PC-3 (cell line): ENCODE data around the gene WDR62. TPM values are rescaled to one million over a fixed set of nuclear protein-coding genes. Genes with fewer than 3 reads are reported as not detected.

ENCODE experiments used
- ATAC-seq: fragments of 200-7000 bp; cut with Tn5 transposase; 2 replicates; pipeline ENCODE4 v1.9.1; 2020; ENCODE audit warnings: mild to moderate bottlenecking, moderate library complexity
- BruUV-seq: library from RNA; stranded (reverse); fragments of 400-500 nt; replicated peaks from 2 replicates; lab custom pipeline; 2021; lab: Mats Ljungman, UMichigan
- CTCF ChIA-PET: fragments of 300-600 bp; sonication (Branson Sonifier 250); formaldehyde crosslinking; loops from one replicate; lab custom pipeline; 2022; ENCODE audit warnings: antibody characterized with exemption; lab: Charles Lee
- POLR2A ChIA-PET: fragments of 300-600 bp; sonication (Branson Sonifier 250); formaldehyde crosslinking; loops from one replicate; lab custom pipeline; 2022; ENCODE audit warnings: antibody characterized with exemption; ENCODE audit not compliant: unreplicated experiment; lab: Charles Lee
- DNase-seq: peaks from one replicate; pipeline ENCODE4 v3.0.0-alpha.2; 2015
- H2AFZ ChIP-seq: fragments of 300-600 bp; sonication (generic); 2 replicates; pipeline ENCODE4 v1.6.0; 2016; ENCODE audit warnings: antibody characterized with exemption, low read length
- H3F3A ChIP-seq: fragments of 300-600 bp; sonication (generic); one replicate; pipeline ENCODE4 v1.6.0; 2017; ENCODE audit warnings: antibody characterized with exemption, low read length, control low read depth, mild to moderate bottlenecking; ENCODE audit not compliant: unreplicated experiment
- H3K27ac ChIP-seq: fragments of 300-600 bp; sonication (generic); 2 replicates; pipeline ENCODE4 v1.5.1; 2016; ENCODE audit warnings: mild to moderate bottlenecking, low read length
- H3K27me3 ChIP-seq: fragments of 300-600 bp; sonication (generic); 2 replicates; pipeline ENCODE4 v1.6.1; 2016; ENCODE audit warnings: low read length, mixed read lengths
- H3K36me3 ChIP-seq: fragments of 300-600 bp; sonication (generic); 2 replicates; pipeline ENCODE4 v1.6.1; 2016; ENCODE audit warnings: low read depth, mixed run types, low read length, mixed read lengths
- H3K4me1 ChIP-seq: fragments of 300-600 bp; sonication (generic); 2 replicates; pipeline ENCODE4 v1.5.1; 2016; ENCODE audit warnings: low read length; ENCODE audit not compliant: insufficient read depth
- H3K4me2 ChIP-seq: fragments of 300-600 bp; sonication (generic); 2 replicates; pipeline ENCODE4 v1.6.0; 2016; ENCODE audit warnings: low read length
- H3K4me3 ChIP-seq: fragments of 300-600 bp; sonication (generic); 2 replicates; pipeline ENCODE4 v1.5.1; 2016; ENCODE audit warnings: mild to moderate bottlenecking, low read length, mixed read lengths
- H3K79me2 ChIP-seq: fragments of 300-600 bp; sonication (generic); 2 replicates; pipeline ENCODE4 v1.6.1; 2017; ENCODE audit warnings: low read length, mixed read lengths
- H3K9ac ChIP-seq: fragments of 300-600 bp; sonication (generic); 2 replicates; pipeline ENCODE4 v1.6.0; 2016; ENCODE audit warnings: mild to moderate bottlenecking, low read length
- H3K9me2 ChIP-seq: fragments of 300-600 bp; sonication (generic); replicated peaks from 2 replicates; pipeline ENCODE4 v1.6.1; 2016; ENCODE audit warnings: mixed run types, low read length, mixed read lengths
- H3K9me3 ChIP-seq: fragments of 300-600 bp; sonication (generic); 2 replicates; pipeline ENCODE4 v1.6.1; 2016; ENCODE audit warnings: low read length, mixed read lengths
- H4K20me1 ChIP-seq: fragments of 300-600 bp; sonication (generic); 2 replicates; pipeline ENCODE4 v1.6.1; 2016; ENCODE audit warnings: low read length, mixed read lengths
- CTCF ChIP-seq: fragments of 300-600 bp; sonication (generic); conservative IDR thresholded peaks from 2 replicates; pipeline ENCODE4 v1.5.1; 2017; ENCODE audit warnings: antibody characterized with exemption, low read depth, mild to moderate bottlenecking, low read length
- EZH2 ChIP-seq: fragments of 300-600 bp; sonication (generic); IDR thresholded peaks from one replicate; pipeline ENCODE4 v1.6.1; 2017; ENCODE audit warnings: antibody characterized with exemption, mild to moderate bottlenecking, low read length; ENCODE audit not compliant: unreplicated experiment
- EZH2phosphoT487 ChIP-seq: fragments of 300-600 bp; sonication (generic); IDR thresholded peaks from 2 replicates; pipeline ENCODE4 v1.6.1; 2018; ENCODE audit warnings: mild to moderate bottlenecking, antibody characterized with exemption, low read length, borderline replicate concordance
- intact Hi-C: fragments of 100-400 bp; cut with micrococcal nuclease; formaldehyde crosslinking; loops from 2 replicates; pipeline ENCODE4 v1.9.0; 2023
- total RNA-seq: library from RNA; depleted of rRNA; stranded (reverse); fragments of >200 nt; gene quantifications from 2 replicates; pipeline ENCODE4 v1.2.3, GENCODE V29; 2014

The WDR62 gene
- total RNA-seq, 1 experiment from 2014 or later, result 13.9 TPM

GRCh38 chr19:36072081-36072480 lies 17.4 kb downstream of the WDR62 start:
- DNase-seq (no peak), ATAC-seq (no peak)
- no peak overlapping the region for H3K4me3 ChIP-seq
- no peak overlapping the region for H3K9ac ChIP-seq
- ChIA-PET POLR2A (no interaction called here), CTCF (no interaction called here)
- H2AFZ ChIP-seq, result no peak overlapping the region
- H3K36me3 ChIP-seq, result peaks cover 14% of the 10 kb centered on the region
- no peak for TF ChIP-seq EZH2
- TF ChIP-seq EZH2phosphoT487, result no peak
- no peak for TF ChIP-seq CTCF
- no peak overlapping the region for H3K27ac ChIP-seq
- peaks cover 4% of the 10 kb centered on the region; the same call in 1 of the 2 replicates for H3K4me1 ChIP-seq
- no peaks in the 10 kb centered on the region for H3F3A ChIP-seq
- H3K27me3 ChIP-seq, result no peaks in the 10 kb centered on the region
- H4K20me1 ChIP-seq, result peaks cover 20% of the 10 kb centered on the region; the same call in 1 of the 2 replicates
- no peaks in the 10 kb centered on the region for H3K79me2 ChIP-seq
- no peaks in the 10 kb centered on the region for H3K9me3 ChIP-seq
- H3K4me2 ChIP-seq, result no peak overlapping the region
- intact Hi-C loops, result no loop called here
- no TSS peak for BruUV-seq
- H3K9me2 ChIP-seq, result no peaks in the 10 kb centered on the region

- Histone ChIP-seq H3K9me2 (no peaks in the 10 kb centered on the region), H3K36me3 (peaks cover 12% of the 10 kb centered on the region), H3K27me3 (no peaks in the 10 kb centered on the region), H3K27ac (no peak overlapping the region), H3K79me2 (no peaks in the 10 kb centered on the region), H3F3A (no peaks in the 10 kb centered on the region), H3K4me2 (no peak overlapping the region), H2AFZ (no peak overlapping the region), H3K9ac (no peak overlapping the region), H3K4me1 (peaks cover 4% of the 10 kb centered on the region; the same call in 1 of the 2 replicates), H4K20me1 (peaks cover 20% of the 10 kb centered on the region; the same call in 1 of the 2 replicates), H3K4me3 (no peak overlapping the region), H3K9me3 (no peaks in the 10 kb centered on the region)
- intact Hi-C loops, result no loop called here
- DNase-seq (no peak), ATAC-seq (no peak)
- no TSS peak for BruUV-seq
- ChIA-PET CTCF (no interaction called here), POLR2A (interaction anchor here (0.6 kb wide), 1 partner anchor 223 kb away, joined by 4 read pairs; no protein-coding TSS in a partner anchor)
- TF ChIP-seq CTCF (no peak), EZH2phosphoT487 (no peak), EZH2 (no peak)
Observed at GRCh38 chr19:36073121-36073876, 18.6 kb downstream of the WDR62 start.

- no peaks in the 10 kb centered on the region for H4K20me1 ChIP-seq
- ATAC-seq, result no peak
- no TSS peak for BruUV-seq
Observed at GRCh38 chr19:36079389-36079945, 24.8 kb downstream of the WDR62 start.

More at GRCh38 chr19:36079389-36079945, 24.8 kb downstream of the WDR62 start:
- no peak overlapping the region for H3K4me3 ChIP-seq
- no peak overlapping the region for H3K9ac ChIP-seq
- H3K79me2 ChIP-seq, result no peaks in the 10 kb centered on the region
- no peaks in the 10 kb centered on the region for H3K27me3 ChIP-seq
- no peaks in the 10 kb centered on the region for H3K4me1 ChIP-seq
- no peak overlapping the region for H3K27ac ChIP-seq
- TF ChIP-seq EZH2phosphoT487 (no peak), CTCF (no peak), EZH2 (no peak)
- H3K9me3 ChIP-seq, result no peaks in the 10 kb centered on the region
- no peak for DNase-seq
- ChIA-PET CTCF (no interaction called here), POLR2A (no interaction called here)
- intact Hi-C loops, result no loop called here
- no peak overlapping the region for H3K4me2 ChIP-seq
- no peaks in the 10 kb centered on the region for H3K9me2 ChIP-seq
- peaks cover 12% of the 10 kb centered on the region; the same call in 1 of the 2 replicates for H3K36me3 ChIP-seq
- H3F3A ChIP-seq, result no peaks in the 10 kb centered on the region
- no peak overlapping the region for H2AFZ ChIP-seq
